SK-N-MC (cell line): ENCODE results near the gene PFDN6.

Experiments
- DNase-seq: peaks from one replicate; pipeline ENCODE4 v3.0.0-alpha.2; 2011; ENCODE audit warnings: low read depth, low spot score
- H3K27ac ChIP-seq: fragments of 200-600 bp; sonication (generic); 2 replicates; pipeline ENCODE4 v1.5.1; 2016; ENCODE audit warnings: mixed run types
- H3K36me3 ChIP-seq: fragments of 200-600 bp; sonication (generic); 2 replicates; pipeline ENCODE4 v1.6.1; 2017; ENCODE audit warnings: antibody characterized with exemption, low read length, mixed read lengths; ENCODE audit not compliant: insufficient read depth
- H3K4me3 ChIP-seq: fragments of 200-600 bp; sonication (generic); 2 replicates; pipeline ENCODE4 v1.5.1; 2016
- H3K9ac ChIP-seq: fragments of 200-600 bp; sonication (generic); 2 replicates; pipeline ENCODE4 v1.8.0; 2017; ENCODE audit warnings: mixed run types, mixed read lengths; ENCODE audit not compliant: insufficient read length
- H3K9me3 ChIP-seq: fragments of 200-600 bp; sonication (generic); 2 replicates; pipeline ENCODE4 v1.6.1; 2017; ENCODE audit warnings: low read depth, mild to moderate bottlenecking, antibody characterized with exemption, low read length, moderate library complexity, mixed read lengths
- EZH2 ChIP-seq: fragments of 200-600 bp; sonication (generic); IDR thresholded peaks from one replicate; pipeline ENCODE4 v1.6.1; 2017; ENCODE audit warnings: antibody characterized with exemption
- FOXP2 ChIP-seq: optimal IDR thresholded peaks from 2 replicates; pipeline ENCODE3; 2011; ENCODE audit warnings: mild to moderate bottlenecking, moderate library complexity; ENCODE audit not compliant: insufficient read depth; ENCODE audit errors: extremely low read length, control extremely low read depth
- POLR2AphosphoS5 ChIP-seq: IDR thresholded peaks from 2 replicates; pipeline ENCODE4 v1.6.1; 2012; ENCODE audit warnings: mild to moderate bottlenecking, low read depth, low read length, borderline replicate concordance

The PFDN6 gene

GRCh38 chr6:33288141-33288920 is 1.1 kb upstream of the PFDN6 start:
- Histone ChIP-seq H3K9me3 (no peaks in the 10 kb centered on the region), H3K36me3 (peaks cover 48% of the 10 kb centered on the region), H3K4me3 (peak overlapping the region; percentile 90), H3K9ac (peak overlapping the region; percentile 93), H3K27ac (no peak overlapping the region)
- no peak for DNase-seq
- no peak for TF ChIP-seq EZH2
- TF ChIP-seq POLR2AphosphoS5: no peak

DNA sequence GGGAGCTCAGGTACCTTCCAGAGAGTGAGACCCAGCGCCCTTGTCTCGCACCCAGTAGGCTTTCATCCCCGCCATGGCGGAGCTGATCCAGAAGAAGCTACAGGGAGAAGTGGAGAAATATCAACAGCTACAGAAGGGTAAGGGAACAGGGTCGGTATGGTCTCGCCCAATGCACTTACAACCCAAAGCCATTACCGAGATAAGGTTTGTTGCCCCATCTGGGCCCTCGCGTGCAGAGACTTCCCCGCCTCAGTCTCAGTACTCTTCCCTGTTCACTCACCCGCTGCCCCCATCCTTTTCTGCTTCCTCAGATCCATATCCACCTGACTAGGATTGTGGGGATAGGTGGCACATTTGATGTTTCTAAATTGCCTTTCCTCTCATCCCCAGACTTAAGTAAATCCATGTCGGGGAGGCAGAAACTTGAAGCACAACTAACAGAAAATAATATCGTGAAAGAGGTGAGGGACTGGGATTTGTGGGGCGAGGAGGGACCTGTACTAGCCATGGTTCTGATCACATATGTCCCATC is 449 bp downstream of the PFDN6 start:
- H3K36me3 ChIP-seq: peaks cover 41% of the 10 kb centered on the region
- no peak for DNase-seq

GRCh38 chr6:33290459-33290858 is 1.1 kb downstream of the PFDN6 start:
- H3K36me3 ChIP-seq: peaks cover 35% of the 10 kb centered on the region
- TF ChIP-seq EZH2: no peak
- no peak for TF ChIP-seq FOXP2
- no peak for TF ChIP-seq POLR2AphosphoS5
- H3K9ac ChIP-seq: peak overlapping the region; percentile 93
- DNase-seq: no peak
- peak overlapping the region; percentile 90 for H3K4me3 ChIP-seq
- H3K27ac ChIP-seq: no peak overlapping the region
- H3K9me3 ChIP-seq: no peaks in the 10 kb centered on the region

More for the DNA sequence above, 449 bp downstream of the PFDN6 start:
- H3K27ac ChIP-seq: 0 out of 2 replicates have a peak overlapping the region, but pooled peaks have one; percentile 49
- H3K9ac ChIP-seq: peak overlapping the region; percentile 93
- no peaks in the 10 kb centered on the region for H3K9me3 ChIP-seq
- H3K4me3 ChIP-seq: peak overlapping the region; percentile 90
- TF ChIP-seq FOXP2 (no peak), POLR2AphosphoS5 (no peak), EZH2 (no peak)

- TF ChIP-seq EZH2 (no peak), POLR2AphosphoS5 (no peak; the same call in 1 of the 2 replicates), FOXP2 (no peak)
- Histone ChIP-seq H3K4me3 (no peak overlapping the region), H3K36me3 (peaks cover 14% of the 10 kb centered on the region; the same call in 1 of the 2 replicates), H3K27ac (no peak overlapping the region), H3K9me3 (no peaks in the 10 kb centered on the region), H3K9ac (no peak overlapping the region)
- DNase-seq: no peak
These were observed 3.7 kb downstream of the PFDN6 start for GRCh38 chr6:33292996-33293682.

- Histone ChIP-seq H3K9me3 (no peaks in the 10 kb centered on the region), H3K9ac (no peak overlapping the region), H3K36me3 (peaks cover 14% of the 10 kb centered on the region; the same call in 1 of the 2 replicates), H3K27ac (no peak overlapping the region), H3K4me3 (no peak overlapping the region)
- no peak for DNase-seq
- no peak for TF ChIP-seq EZH2
- TF ChIP-seq FOXP2: no peak
- TF ChIP-seq POLR2AphosphoS5: no peak
These were observed 4.9 kb downstream of the PFDN6 start for GRCh38 chr6:33294086-33294823.

DNA sequence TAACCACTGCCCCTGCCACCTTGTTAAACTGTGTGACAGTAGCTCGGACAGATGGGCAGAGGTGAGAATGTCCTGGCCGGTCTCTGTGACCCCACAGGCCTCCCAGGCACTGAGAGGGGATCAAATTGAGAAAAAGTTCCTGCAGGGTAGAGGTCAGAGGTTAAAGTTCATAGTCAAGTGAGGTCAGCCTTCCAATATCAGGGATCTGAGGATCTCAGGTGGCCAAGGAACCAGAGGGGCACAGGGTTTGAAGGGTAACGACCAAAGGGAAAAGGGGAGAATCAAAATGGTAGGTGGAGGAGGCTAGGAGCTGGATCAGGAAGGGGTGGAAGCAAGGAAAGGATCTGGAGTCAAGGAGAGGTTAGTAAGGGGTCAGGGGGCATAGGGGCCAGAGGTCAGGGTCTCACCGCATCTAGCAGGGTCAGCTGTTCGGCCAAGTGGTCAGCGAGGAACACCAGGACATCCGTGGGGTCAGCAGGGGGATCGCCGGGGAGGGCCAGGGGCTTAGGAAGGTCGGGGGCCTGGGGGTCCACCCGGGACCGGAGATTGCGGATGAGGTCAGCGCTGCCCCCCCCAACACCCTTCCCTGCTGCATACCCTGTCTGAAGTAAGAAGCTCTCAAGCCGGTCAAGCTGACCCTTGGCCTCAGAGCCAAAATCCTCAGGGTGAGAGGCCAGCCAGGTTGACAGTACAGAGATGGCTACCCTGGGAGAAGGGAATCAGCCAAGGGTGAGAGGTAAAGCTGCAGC is 6.4 kb downstream of the PFDN6 start:
- no peak overlapping the region for H3K4me3 ChIP-seq
- no peak overlapping the region for H3K9ac ChIP-seq

GRCh38 chr6:33296797-33297405 is 7.5 kb downstream of the PFDN6 start:
- no peak overlapping the region for H3K4me3 ChIP-seq
- no peaks in the 10 kb centered on the region for H3K9me3 ChIP-seq
- H3K9ac ChIP-seq: no peak overlapping the region
- TF ChIP-seq POLR2AphosphoS5 (no peak), FOXP2 (no peak), EZH2 (no peak)
- DNase-seq: no peak
- H3K27ac ChIP-seq: no peak overlapping the region
- H3K36me3 ChIP-seq: peaks cover 3% of the 10 kb centered on the region; the same call in 1 of the 2 replicates

More for the DNA sequence above, 6.4 kb downstream of the PFDN6 start:
- H3K27ac ChIP-seq: no peak overlapping the region
- no peaks in the 10 kb centered on the region for H3K9me3 ChIP-seq
- no peak for DNase-seq
- H3K36me3 ChIP-seq: peaks cover 14% of the 10 kb centered on the region; the same call in 1 of the 2 replicates
- TF ChIP-seq EZH2 (no peak), FOXP2 (no peak), POLR2AphosphoS5 (no peak)
